ENCODE results near the gene HMCN2. TPM values are rescaled to one million over a fixed set of nuclear protein-coding genes. Genes with fewer than 3 reads are reported as not detected.

Gene HMCN2
- total and polyA plus RNA-seq, 2 donors (not counting 3 experiments of a cell fraction or from before 2014, with no cell fraction given): 0.04 to 0.24 TPM

GRCh38 chr9:130476151-130476730, 210.7 kb downstream of the HMCN2 start:
- POLR2A ChIA-PET: no interaction called here
- TF ChIP-seq GATA2 (IDR thresholded peaks at IDR 0.05; ENCODE audit: insufficient read depth, insufficient read length, low read depth, low read length) (no peak), EZH2 (IDR thresholded peaks at IDR 0.05; ENCODE audit: borderline replicate concordance, low read depth, low read length, severe bottlenecking) (no peak), MAX (IDR thresholded peaks at IDR 0.05; ENCODE audit: insufficient read depth, insufficient read length) (no peak), POLR2A (IDR thresholded peaks at IDR 0.05; ENCODE audit: low read depth, low read length) (no peak), FOS (IDR thresholded peaks at IDR 0.05; ENCODE audit: borderline replicate concordance, insufficient read depth, low read length) (no peak), JUN (IDR thresholded peaks at IDR 0.05; ENCODE audit: borderline replicate concordance, insufficient read depth, insufficient read length, low read depth) (no peak), POLR2AphosphoS5 (IDR thresholded peaks at IDR 0.05; ENCODE audit: insufficient read depth, low read depth, low read length) (no peak), MYC (IDR thresholded peaks at IDR 0.05; ENCODE audit: low read depth, low read length) (no peak)
- CTCF ChIA-PET: no interaction called here
- no peak overlapping the region for H2AFZ ChIP-seq (ENCODE audit: low read depth, low read length)
- intact Hi-C loops (cut with micrococcal nuclease) (no loop called here), dilution Hi-C loops (cut with MboI; ENCODE audit: extremely low pct_ligation_motif_present, low sequenced_read_pairs) (no loop called here)
- no peaks in the 10 kb centered on the region for H4K20me1 ChIP-seq (replicated peaks; ENCODE audit: control insufficient read depth, extremely low read depth, insufficient read depth, low read length)
- no peak overlapping the region for H3K4me2 ChIP-seq (ENCODE audit: insufficient read depth, low read length)
- no peaks in the 10 kb centered on the region for H3K4me1 ChIP-seq (ENCODE audit: control insufficient read depth, extremely low read depth, insufficient read depth, low read length)
- no peaks in the 10 kb centered on the region for H3K27me3 ChIP-seq (ENCODE audit: control insufficient read depth in 2 of 2, insufficient read depth in 2 of 2, low read length in 2 of 2)
- no TSS peak for BruUV-seq (replicated peaks)
- no peaks in the 10 kb centered on the region for H3K9me3 ChIP-seq (replicated peaks; ENCODE audit: control insufficient read depth, insufficient read depth, low read length)
- no peaks in the 10 kb centered on the region for H3K79me2 ChIP-seq (ENCODE audit: control insufficient read depth, insufficient read depth, low read length)
- H3K36me3 ChIP-seq (ENCODE audit: control insufficient read depth in 2 of 2, extremely low read depth in 1 of 2, insufficient read depth in 2 of 2, low read length in 2 of 2): no peaks in the 10 kb centered on the region
- no peak for DNase-seq (ENCODE audit: low read depth, low spot score)
- no peak overlapping the region for H3K4me3 ChIP-seq (replicated peaks in 1 of 3; ENCODE audit: insufficient read depth in 1 of 3, low read depth in 1 of 3, low read length in 3 of 3)
- H3K9me1 ChIP-seq (replicated peaks; ENCODE audit: control insufficient read depth, extremely low read depth, insufficient read depth, low read length): no peaks in the 10 kb centered on the region
- no peak overlapping the region for H3K27ac ChIP-seq (ENCODE audit: insufficient read depth, low read depth, low read length)
- H3K9ac ChIP-seq (replicated peaks; ENCODE audit: extremely low read depth, insufficient read depth, low read length): no peak overlapping the region
- FAIRE-seq: no peak

- intact Hi-C loops (cut with micrococcal nuclease) (no loop called here), dilution Hi-C loops (cut with MboI; ENCODE audit: extremely low pct_ligation_motif_present, low sequenced_read_pairs) (no loop called here)
- FAIRE-seq (no peak), DNase-seq (ENCODE audit: low read depth, low spot score) (no peak)
- no peak overlapping the region for H2AFZ ChIP-seq (ENCODE audit: low read depth, low read length)
- no peaks in the 10 kb centered on the region for H4K20me1 ChIP-seq (replicated peaks; ENCODE audit: control insufficient read depth, extremely low read depth, insufficient read depth, low read length)
- ChIA-PET CTCF (no interaction called here), POLR2A (no interaction called here)
- no peak overlapping the region for H3K4me3 ChIP-seq (replicated peaks in 1 of 3; ENCODE audit: insufficient read depth in 1 of 3, low read depth in 1 of 3, low read length in 3 of 3)
- H3K9me1 ChIP-seq (replicated peaks; ENCODE audit: control insufficient read depth, extremely low read depth, insufficient read depth, low read length): no peaks in the 10 kb centered on the region
- no peaks in the 10 kb centered on the region for H3K9me3 ChIP-seq (replicated peaks; ENCODE audit: control insufficient read depth, insufficient read depth, low read length)
- no peak overlapping the region for H3K27ac ChIP-seq (ENCODE audit: insufficient read depth, low read depth, low read length)
- no peaks in the 10 kb centered on the region for H3K36me3 ChIP-seq (ENCODE audit: control insufficient read depth in 2 of 2, extremely low read depth in 1 of 2, insufficient read depth in 2 of 2, low read length in 2 of 2)
- H3K9ac ChIP-seq (replicated peaks; ENCODE audit: extremely low read depth, insufficient read depth, low read length): no peak overlapping the region
- no peaks in the 10 kb centered on the region for H3K4me1 ChIP-seq (ENCODE audit: control insufficient read depth, extremely low read depth, insufficient read depth, low read length)
- no peaks in the 10 kb centered on the region for H3K79me2 ChIP-seq (ENCODE audit: control insufficient read depth, insufficient read depth, low read length)
- H3K27me3 ChIP-seq (ENCODE audit: control insufficient read depth in 2 of 2, insufficient read depth in 2 of 2, low read length in 2 of 2): no peaks in the 10 kb centered on the region
- BruUV-seq (replicated peaks): no TSS peak
- no peak overlapping the region for H3K4me2 ChIP-seq (ENCODE audit: insufficient read depth, low read length)
- no peak for TF ChIP-seq CTCF (IDR thresholded peaks at IDR 0.05; ENCODE audit: extremely low read depth in 1 of 2, insufficient read depth in 1 of 2, low read depth in 1 of 2, low read length in 2 of 2)
- no peak for TF ChIP-seq POLR2AphosphoS5 (IDR thresholded peaks at IDR 0.05; ENCODE audit: insufficient read depth, low read depth, low read length)
- no peak for TF ChIP-seq FOS (IDR thresholded peaks at IDR 0.05; ENCODE audit: borderline replicate concordance, insufficient read depth, low read length)
- TF ChIP-seq EZH2 (IDR thresholded peaks at IDR 0.05; ENCODE audit: borderline replicate concordance, low read depth, low read length, severe bottlenecking): no peak
- TF ChIP-seq MYC (IDR thresholded peaks at IDR 0.05; ENCODE audit: low read depth, low read length): no peak
- TF ChIP-seq POLR2A (IDR thresholded peaks at IDR 0.05; ENCODE audit: low read depth, low read length): no peak
- no peak for TF ChIP-seq MAX (IDR thresholded peaks at IDR 0.05; ENCODE audit: insufficient read depth, insufficient read length)
- TF ChIP-seq JUN (IDR thresholded peaks at IDR 0.05; ENCODE audit: borderline replicate concordance, insufficient read depth, insufficient read length, low read depth): no peak
Measured at GRCh38 chr9:130477564-130477963, 212.0 kb downstream of the HMCN2 start.
